Measurements from ENCODE around the gene HYOU1. TPM values are rescaled to one million over a fixed set of nuclear protein-coding genes. Genes with fewer than 3 reads are reported as not detected.
"Not testable (repeated sequence)": the region's sequence is repeated elsewhere in the genome, so short reads cannot be mapped to it uniquely, and the experiment has no call there.

The HYOU1 gene
- total RNA-seq, 1 experiment from 2014 or later = 74.1 TPM

GRCh38 chr11:119051440-119052162, 5.4 kb downstream of the HYOU1 start:
- DNase-seq (ENCODE audit: low read depth) = no peak
- in situ Hi-C loops (cut with HindIII; ENCODE audit: low pct_unique_long_range_greater_than_20kb, low sequenced_read_pairs) = no loop called here

- in situ Hi-C loops (cut with HindIII; ENCODE audit: low pct_unique_long_range_greater_than_20kb, low sequenced_read_pairs) = no loop called here
- no peak for DNase-seq (ENCODE audit: low read depth)
Measured at GRCh38 chr11:119049081-119049480, 7.9 kb downstream of the HYOU1 start.

- in situ Hi-C loops (cut with HindIII; ENCODE audit: low pct_unique_long_range_greater_than_20kb, low sequenced_read_pairs) = no loop called here
- DNase-seq (ENCODE audit: low read depth) = no peak
Measured at GRCh38 chr11:119048644-119049043, 8.4 kb downstream of the HYOU1 start.

- in situ Hi-C loops (cut with HindIII; ENCODE audit: low pct_unique_long_range_greater_than_20kb, low sequenced_read_pairs) = no loop called here
- DNase-seq (ENCODE audit: low read depth) = no peak
Measured at GRCh38 chr11:119047205-119047604, 9.8 kb downstream of the HYOU1 start.

GRCh38 chr11:119046489-119046888, 10.5 kb downstream of the HYOU1 start:
- no peak for DNase-seq (ENCODE audit: low read depth)
- in situ Hi-C loops (cut with HindIII; ENCODE audit: low pct_unique_long_range_greater_than_20kb, low sequenced_read_pairs) = no loop called here

GRCh38 chr11:119044708-119045107, 12.3 kb downstream of the HYOU1 start:
- no peak for DNase-seq (ENCODE audit: low read depth)
- in situ Hi-C loops (cut with HindIII; ENCODE audit: low pct_unique_long_range_greater_than_20kb, low sequenced_read_pairs) = no loop called here

GRCh38 chr11:119042927-119043326, 14.1 kb downstream of the HYOU1 start:
- in situ Hi-C loops (cut with HindIII; ENCODE audit: low pct_unique_long_range_greater_than_20kb, low sequenced_read_pairs) = no loop called here
- no peak for DNase-seq (ENCODE audit: low read depth)

- in situ Hi-C loops (cut with HindIII; ENCODE audit: low pct_unique_long_range_greater_than_20kb, low sequenced_read_pairs) = no loop called here
- no peak for DNase-seq (ENCODE audit: low read depth)
Measured at GRCh38 chr11:119041821-119042514, 15.0 kb downstream of the HYOU1 start.

GRCh38 chr11:119039471-119039870, 17.5 kb downstream of the HYOU1 start:
- DNase-seq (ENCODE audit: low read depth); in situ Hi-C loops (cut with HindIII; ENCODE audit: low pct_unique_long_range_greater_than_20kb, low sequenced_read_pairs): not testable (repeated sequence)

- no peak for DNase-seq (ENCODE audit: low read depth)
- in situ Hi-C loops (cut with HindIII; ENCODE audit: low pct_unique_long_range_greater_than_20kb, low sequenced_read_pairs) = no loop called here
Measured at GRCh38 chr11:119038884-119039283, 18.1 kb downstream of the HYOU1 start.

- in situ Hi-C loops (cut with HindIII; ENCODE audit: low pct_unique_long_range_greater_than_20kb, low sequenced_read_pairs) = no loop called here
- DNase-seq (ENCODE audit: low read depth) = no peak
Measured at GRCh38 chr11:119034813-119035212, 22.2 kb downstream of the HYOU1 start.

GRCh38 chr11:119033421-119033820, 23.6 kb downstream of the HYOU1 start:
- DNase-seq (ENCODE audit: low read depth); in situ Hi-C loops (cut with HindIII; ENCODE audit: low pct_unique_long_range_greater_than_20kb, low sequenced_read_pairs): not testable (repeated sequence)

GRCh38 chr11:119031912-119032280, 25.1 kb downstream of the HYOU1 start:
- DNase-seq (ENCODE audit: low read depth) = no peak

GRCh38 chr11:119030329-119031047, 26.5 kb downstream of the HYOU1 start, which contains the start of gene SLC37A4:
Gene SLC37A4 (minus strand): TSS chr11:119030877.
- peak; percentile 86 for DNase-seq (ENCODE audit: low read depth)
- in situ Hi-C loops (cut with HindIII; ENCODE audit: low pct_unique_long_range_greater_than_20kb, low sequenced_read_pairs) = no loop called here

More at GRCh38 chr11:119031912-119032280, 25.1 kb downstream of the HYOU1 start:
- in situ Hi-C loops (cut with HindIII; ENCODE audit: low pct_unique_long_range_greater_than_20kb, low sequenced_read_pairs) = no loop called here

- no peak for DNase-seq (ENCODE audit: low read depth)
- in situ Hi-C loops (cut with HindIII; ENCODE audit: low pct_unique_long_range_greater_than_20kb, low sequenced_read_pairs) = no loop called here
Measured at GRCh38 chr11:119030029-119030328, 27.0 kb downstream of the HYOU1 start.

- DNase-seq (ENCODE audit: low read depth) = peak; percentile 81
- in situ Hi-C loops (cut with HindIII; ENCODE audit: low pct_unique_long_range_greater_than_20kb, low sequenced_read_pairs) = no loop called here
Measured at GRCh38 chr11:119029340-119030028, 27.5 kb downstream of the HYOU1 start.

GRCh38 chr11:119029069-119029339, 28.0 kb downstream of the HYOU1 start:
- DNase-seq (ENCODE audit: low read depth) = no peak
- in situ Hi-C loops (cut with HindIII; ENCODE audit: low pct_unique_long_range_greater_than_20kb, low sequenced_read_pairs) = no loop called here

- in situ Hi-C loops (cut with HindIII; ENCODE audit: low pct_unique_long_range_greater_than_20kb, low sequenced_read_pairs) = no loop called here
- DNase-seq (ENCODE audit: low read depth) = no peak
Measured at GRCh38 chr11:119028346-119029068, 28.5 kb downstream of the HYOU1 start.

Data from Caki2 (cell line).